Activated CD4-positive, CD25-positive, alpha-beta regulatory T cell treated with anti-CD3 and anti-CD28 coated beads, Interleukin-2, amount 50 U/mL, for 16 hours (primary cell): ENCODE data around the gene COL1A2.

Experiments used
- DNase-seq: peaks from one replicate; pipeline ENCODE4 v3.0.0-alpha.2; 2020; ENCODE audit warnings: low read depth, low spot score

Gene COL1A2

GRCh38 chr7:94382746-94383145 is 11.9 kb upstream of the COL1A2 start:
- no peak for DNase-seq

GRCh38 chr7:94384315-94384714 is 10.4 kb upstream of the COL1A2 start:
- DNase-seq = no peak

GRCh38 chr7:94386416-94386815 is 8.3 kb upstream of the COL1A2 start:
- no peak for DNase-seq

GRCh38 chr7:94388540-94388939 is 6.2 kb upstream of the COL1A2 start:
- DNase-seq = no peak

GRCh38 chr7:94389381-94389780 is 5.3 kb upstream of the COL1A2 start:
- DNase-seq = no peak

GRCh38 chr7:94391726-94392392 is 2.8 kb upstream of the COL1A2 start:
- no peak for DNase-seq

GRCh38 chr7:94392393-94392786 is 2.3 kb upstream of the COL1A2 start:
- DNase-seq = no peak

- DNase-seq = no peak
Observed at GRCh38 chr7:94393246-94394108, 1.2 kb upstream of the COL1A2 start.

- DNase-seq = no peak
Observed at GRCh38 chr7:94394109-94394436, 622 bp upstream of the COL1A2 start.

- no peak for DNase-seq
Observed at GRCh38 chr7:94395141-94396036, 694 bp downstream of the COL1A2 start.

- DNase-seq = no peak
Observed at GRCh38 chr7:94396037-94396431, 1.3 kb downstream of the COL1A2 start.

GRCh38 chr7:94396596-94396995 is 1.9 kb downstream of the COL1A2 start:
- no peak for DNase-seq

GRCh38 chr7:94397722-94398121 is 3.0 kb downstream of the COL1A2 start:
- DNase-seq = no peak

- no peak for DNase-seq
Observed at GRCh38 chr7:94398841-94399240, 4.1 kb downstream of the COL1A2 start.

- no peak for DNase-seq
Observed at GRCh38 chr7:94400022-94400421, 5.3 kb downstream of the COL1A2 start.

- DNase-seq = no peak
Observed at GRCh38 chr7:94400643-94401427, 6.1 kb downstream of the COL1A2 start.

GRCh38 chr7:94401428-94401814 is 6.7 kb downstream of the COL1A2 start:
- no peak for DNase-seq

- DNase-seq = no peak
Observed at GRCh38 chr7:94403546-94403945, 8.9 kb downstream of the COL1A2 start.

GRCh38 chr7:94405506-94405905 is 10.8 kb downstream of the COL1A2 start:
- DNase-seq = no peak

GRCh38 chr7:94406696-94407095 is 12.0 kb downstream of the COL1A2 start:
- no peak for DNase-seq

GRCh38 chr7:94409200-94409948 is 14.7 kb downstream of the COL1A2 start:
- DNase-seq = no peak
